ENCODE measurements around the gene TBC1D22A. TPM values are rescaled to one million over a fixed set of nuclear protein-coding genes. Genes with fewer than 3 reads are reported as not detected.

Gene TBC1D22A
- total and polyA plus RNA-seq, 4 donors, result 4.1 to 12.4 (median 8.4) TPM

GRCh38 chr22:47053726-47054141 lies 291.3 kb downstream of the TBC1D22A start (continued):
- TF ChIP-seq ZBTB33 (IDR thresholded peaks at IDR 0.05) (no peak), TAF1 (conservative IDR thresholded peaks at IDR 0.05) (no peak), NR2F2 (IDR thresholded peaks at IDR 0.05) (no peak), JUND (IDR thresholded peaks at IDR 0.05) (no peak), CTCF (IDR thresholded peaks at IDR 0.05; ENCODE audit: low read depth, low read length, missing input control) (no peak)

GRCh38 chr22:47054231-47055072 lies 292.0 kb downstream of the TBC1D22A start:
- WGBS, result 95% methylated on average over 28 of the region's 28 CpGs
- Histone ChIP-seq H3K27me3 (ENCODE audit: control insufficient read depth in 4 of 4, insufficient read depth in 4 of 4, low read length in 3 of 4) (no peaks in the 10 kb centered on the region), H3K9ac (ENCODE audit: low read depth in 1 of 2, low read length in 2 of 2) (no peak overlapping the region), H3K4me3 (ENCODE audit: low read depth in 1 of 3, low read length in 3 of 3) (no peak overlapping the region), H3K36me3 (ENCODE audit: control insufficient read depth in 4 of 4, insufficient read depth in 3 of 4, low read depth in 1 of 4, low read length in 3 of 4) (peaks cover 0 to 2% (median 0%) of the 10 kb centered on the region in 4 donors), H3K27ac (ENCODE audit: low read depth in 1 of 2, low read length in 2 of 2) (no peak overlapping the region), H3K9me3 (ENCODE audit: control insufficient read depth in 4 of 4, low read length in 3 of 4) (no peaks in the 10 kb centered on the region), H3K4me1 (ENCODE audit: control insufficient read depth in 4 of 4, insufficient read depth in 4 of 4, low read length in 3 of 4) (no peaks in the 10 kb centered on the region)
- no peak for TF ChIP-seq RXRA (IDR thresholded peaks at IDR 0.05)
- no peak for TF ChIP-seq CTCF (IDR thresholded peaks at IDR 0.05; ENCODE audit: low read depth, low read length, missing input control)
- TF ChIP-seq YY1 (IDR thresholded peaks at IDR 0.05), result no peak
- TF ChIP-seq HNF4A (conservative IDR thresholded peaks at IDR 0.05), result no peak
- TF ChIP-seq HNF4G (IDR thresholded peaks at IDR 0.05), result no peak
- no peak for TF ChIP-seq MAX (IDR thresholded peaks at IDR 0.05)
- no peak for TF ChIP-seq EGR1 (IDR thresholded peaks at IDR 0.05; ENCODE audit: low read depth in 2 of 2)
- TF ChIP-seq ATF3 (IDR thresholded peaks at IDR 0.05), result no peak
- TF ChIP-seq JUND (IDR thresholded peaks at IDR 0.05), result no peak
- no peak for DNase-seq (ENCODE audit: low spot score)

GRCh38 chr22:47055073-47055355 lies 292.6 kb downstream of the TBC1D22A start:
- no peaks in the 10 kb centered on the region for H3K9me3 ChIP-seq (ENCODE audit: control insufficient read depth in 4 of 4, low read length in 3 of 4)
- peaks cover 0 to 2% (median 0%) of the 10 kb centered on the region in 4 donors for H3K36me3 ChIP-seq (ENCODE audit: control insufficient read depth in 4 of 4, insufficient read depth in 3 of 4, low read depth in 1 of 4, low read length in 3 of 4)
- no peaks in the 10 kb centered on the region for H3K4me1 ChIP-seq (ENCODE audit: control insufficient read depth in 4 of 4, insufficient read depth in 4 of 4, low read length in 3 of 4)
- H3K27me3 ChIP-seq (ENCODE audit: control insufficient read depth in 4 of 4, insufficient read depth in 4 of 4, low read length in 3 of 4), result no peaks in the 10 kb centered on the region
- no peak overlapping the region for H3K27ac ChIP-seq (ENCODE audit: low read depth in 1 of 2, low read length in 2 of 2)
- H3K9ac ChIP-seq (ENCODE audit: low read depth in 1 of 2, low read length in 2 of 2), result no peak overlapping the region
- 96% methylated on average over 5 of the region's 5 CpGs for WGBS
- no peak for DNase-seq (ENCODE audit: low spot score)
- no peak overlapping the region for H3K4me3 ChIP-seq (ENCODE audit: low read depth in 1 of 3, low read length in 3 of 3)
- TF ChIP-seq ATF3 (IDR thresholded peaks at IDR 0.05) (no peak), NR2F2 (IDR thresholded peaks at IDR 0.05) (no peak), REST (IDR thresholded peaks at IDR 0.05) (no peak), YY1 (IDR thresholded peaks at IDR 0.05) (no peak), FOXA2 (IDR thresholded peaks at IDR 0.05) (no peak), RXRA (IDR thresholded peaks at IDR 0.05) (no peak), MAX (IDR thresholded peaks at IDR 0.05) (no peak), FOXA1 (IDR thresholded peaks at IDR 0.05) (no peak), RAD21 (IDR thresholded peaks at IDR 0.05) (no peak)
